Neuronal stem cell (in vitro differentiated cells): ENCODE results near the gene ERMN.

Experiments used
- DNase-seq: peaks from one replicate; pipeline ENCODE4 v3.0.0-alpha.2; 2013; ENCODE audit warnings: low spot score
- H2AFZ ChIP-seq: one replicate; pipeline ENCODE4 v1.6.1; 2013; ENCODE audit warnings: mild to moderate bottlenecking, low read length, inconsistent platforms
- H2AK5ac ChIP-seq: 2 replicates; pipeline ENCODE4 v1.6.1; 2013; ENCODE audit warnings: low read depth, mild to moderate bottlenecking, inconsistent platforms, low read length, moderate library complexity, mixed read lengths
- H2BK120ac ChIP-seq: 2 replicates; pipeline ENCODE4 v1.6.1; 2013; ENCODE audit warnings: low read depth, mild to moderate bottlenecking, inconsistent platforms, low read length, moderate library complexity, mixed read lengths
- H2BK12ac ChIP-seq: one replicate; pipeline ENCODE4 v1.6.1; 2013; ENCODE audit warnings: low read length, inconsistent platforms
- H2BK15ac ChIP-seq: 2 replicates; pipeline ENCODE4 v1.6.1; 2013; ENCODE audit warnings: mild to moderate bottlenecking, low read length, inconsistent platforms, mixed read lengths
- H2BK5ac ChIP-seq: one replicate; pipeline ENCODE4 v1.6.1; 2013; ENCODE audit warnings: inconsistent platforms, mild to moderate bottlenecking, low read length, moderate library complexity
- H3K14ac ChIP-seq: one replicate; pipeline ENCODE4 v1.6.1; 2013; ENCODE audit warnings: low read length, inconsistent platforms
- H3K18ac ChIP-seq: 2 replicates; pipeline ENCODE4 v1.6.1; 2013; ENCODE audit warnings: low read length, inconsistent platforms
- H3K23ac ChIP-seq: 2 replicates; pipeline ENCODE4 v1.6.1; 2013; ENCODE audit warnings: low read depth, mild to moderate bottlenecking, mixed read lengths, low read length, inconsistent platforms; ENCODE audit not compliant: poor library complexity
- H3K27ac ChIP-seq: replicated peaks from 3 replicates; pipeline ENCODE4 v1.5.1; 2013; ENCODE audit warnings: low read length, inconsistent platforms
- H3K27me3 ChIP-seq, 3 experiments: 2 replicates each; pipeline ENCODE4 v1.6.1; 2013; ENCODE audit warnings: low read length in 3 of 3, mild to moderate bottlenecking in 2 of 3, inconsistent platforms in 1 of 3, low read depth in 1 of 3, mixed read lengths in 1 of 3, moderate library complexity in 1 of 3; ENCODE audit not compliant: control insufficient read depth in 3 of 3, insufficient read depth in 3 of 3
- H3K36me3 ChIP-seq, 2 donors: replicated peaks in 1 of 2; 2 replicates each; pipeline ENCODE4 v1.6.1; 2013; ENCODE audit warnings: low read length in 2 of 2; ENCODE audit not compliant: control insufficient read depth in 2 of 2, insufficient read depth in 2 of 2
- H3K4ac ChIP-seq: 2 replicates; pipeline ENCODE4 v1.6.1; 2013; ENCODE audit warnings: inconsistent platforms, mild to moderate bottlenecking, low read length, moderate library complexity
- H3K4me1 ChIP-seq, 2 donors: 1 replicate in 1 of 2; 2 replicates in 1 of 2; pipeline ENCODE4 v1.6.1; 2013; ENCODE audit warnings: low read length in 2 of 2, low read depth in 1 of 2; ENCODE audit not compliant: control insufficient read depth in 2 of 2, insufficient read depth in 1 of 2
- H3K4me2 ChIP-seq: one replicate; pipeline ENCODE4 v1.6.1; 2013; ENCODE audit warnings: mild to moderate bottlenecking, low read length, inconsistent platforms; ENCODE audit not compliant: insufficient read depth, poor library complexity, severe bottlenecking
- H3K4me3 ChIP-seq, 2 donors: 2 replicates each; pipeline ENCODE4 v1.5.1; 2013; ENCODE audit warnings: low read length in 2 of 2, mild to moderate bottlenecking in 2 of 2, inconsistent platforms in 1 of 2, moderate library complexity in 1 of 2
- H3K79me1 ChIP-seq: one replicate; pipeline ENCODE4 v1.6.1; 2013; ENCODE audit warnings: low read depth, mild to moderate bottlenecking, inconsistent platforms, low read length, moderate library complexity
- H3K9ac ChIP-seq: one replicate; pipeline ENCODE4 v1.6.1; 2013; ENCODE audit warnings: mild to moderate bottlenecking, low read depth, low read length, inconsistent platforms; ENCODE audit not compliant: poor library complexity
- H3K9me3 ChIP-seq, 2 donors: replicated peaks in 1 of 2; 2 replicates each; pipeline versions ENCODE3 to v1.6.1; 2013; ENCODE audit warnings: low read length in 2 of 2, mild to moderate bottlenecking in 2 of 2, inconsistent platforms in 1 of 2, low read depth in 1 of 2, mixed read lengths in 1 of 2, moderate library complexity in 1 of 2; ENCODE audit not compliant: control insufficient read depth in 2 of 2, insufficient read depth in 1 of 2
- H4K8ac ChIP-seq: one replicate; pipeline ENCODE4 v1.6.1; 2013; ENCODE audit warnings: low read depth, mild to moderate bottlenecking, inconsistent platforms, low read length, moderate library complexity
- H4K91ac ChIP-seq: one replicate; pipeline ENCODE4 v1.6.1; 2013; ENCODE audit warnings: low read length, low read depth, mild to moderate bottlenecking, inconsistent platforms; ENCODE audit not compliant: poor library complexity
- WGBS, 2 donors: extraction: QIAGEN DNeasy Blood & Tissue Kit; methylation state at CpG; one replicate each; pipeline ENCODE4 v1.1.7; 2013; ENCODE audit warnings: missing lambda C conversion rate in 2 of 2, mixed read lengths in 1 of 2; ENCODE audit not compliant: insufficient read length in 2 of 2, insufficient replicate concordance in 1 of 2; ENCODE audit errors: extremely low coverage in 2 of 2; 5-methylcytosine and 5-hydroxymethylcytosine counted together

Gene ERMN

GRCh38 chr2:157336137-157337010, 10.8 kb upstream of the ERMN start:
- no peak overlapping the region for H3K14ac ChIP-seq
- no CpG with 5 or more reads among the region's 8 CpGs for WGBS, 2 donors
- DNase-seq: no peak
- no peaks in the 10 kb centered on the region for H3K27me3 ChIP-seq
- H3K9ac ChIP-seq: no peak overlapping the region
- no peak overlapping the region for H2AK5ac ChIP-seq
- H2AFZ ChIP-seq: no peak overlapping the region
- no peak overlapping the region for H3K23ac ChIP-seq
- H2BK15ac ChIP-seq: no peak overlapping the region
- H4K8ac ChIP-seq: no peak overlapping the region
- H2BK12ac ChIP-seq: no peak overlapping the region
- H3K79me1 ChIP-seq: no peaks in the 10 kb centered on the region
- H3K36me3 ChIP-seq: no peaks in the 10 kb centered on the region
- no peaks in the 10 kb centered on the region for H3K9me3 ChIP-seq
- no peak overlapping the region for H3K18ac ChIP-seq
- no peak overlapping the region for H2BK5ac ChIP-seq
- no peak overlapping the region for H3K4me2 ChIP-seq
- no peak overlapping the region for H3K4me3 ChIP-seq
- no peaks in the 10 kb centered on the region for H3K4me1 ChIP-seq
- no peak overlapping the region for H3K4ac ChIP-seq
- no peak overlapping the region for H4K91ac ChIP-seq
- H3K27ac ChIP-seq: no peak overlapping the region
- H2BK120ac ChIP-seq: no peak overlapping the region

GRCh38 chr2:157334797-157335196, 9.2 kb upstream of the ERMN start:
- no peak overlapping the region for H2BK120ac ChIP-seq
- H2BK12ac ChIP-seq: no peak overlapping the region
- no peak overlapping the region for H3K27ac ChIP-seq
- H3K4me2 ChIP-seq: no peak overlapping the region
- no peaks in the 10 kb centered on the region for H3K36me3 ChIP-seq
- H4K91ac ChIP-seq: no peak overlapping the region
- H2BK15ac ChIP-seq: no peak overlapping the region
- no peak overlapping the region for H3K4ac ChIP-seq
- H3K9me3 ChIP-seq: no peaks in the 10 kb centered on the region
- no peak overlapping the region for H3K4me3 ChIP-seq
- H3K79me1 ChIP-seq: no peaks in the 10 kb centered on the region
- no peak overlapping the region for H4K8ac ChIP-seq
- no peaks in the 10 kb centered on the region for H3K27me3 ChIP-seq
- H3K9ac ChIP-seq: no peak overlapping the region
- no peak overlapping the region for H2AFZ ChIP-seq
- DNase-seq: no peak
- H2BK5ac ChIP-seq: no peak overlapping the region
- no CpG with 5 or more reads among the region's 3 CpGs for WGBS, 2 donors
- no peaks in the 10 kb centered on the region for H3K4me1 ChIP-seq
- no peak overlapping the region for H3K23ac ChIP-seq
- H2AK5ac ChIP-seq: no peak overlapping the region
- H3K14ac ChIP-seq: no peak overlapping the region
- no peak overlapping the region for H3K18ac ChIP-seq

GRCh38 chr2:157334335-157334734, 8.7 kb upstream of the ERMN start:
- H3K9me3 ChIP-seq: no peaks in the 10 kb centered on the region
- H3K23ac ChIP-seq: no peak overlapping the region
- H2AFZ ChIP-seq: no peak overlapping the region
- no peak overlapping the region for H4K8ac ChIP-seq
- H4K91ac ChIP-seq: no peak overlapping the region
- H3K4me1 ChIP-seq: no peaks in the 10 kb centered on the region
- H3K4ac ChIP-seq: no peak overlapping the region
- H3K4me3 ChIP-seq: no peak overlapping the region
- H3K27ac ChIP-seq: no peak overlapping the region
- no CpG with 5 or more reads among the region's 4 CpGs for WGBS, 2 donors
- H2BK120ac ChIP-seq: no peak overlapping the region
- no peak overlapping the region for H2BK5ac ChIP-seq
- H3K4me2 ChIP-seq: no peak overlapping the region
- no peak overlapping the region for H2BK15ac ChIP-seq
- no peak overlapping the region for H3K18ac ChIP-seq
- no peaks in the 10 kb centered on the region for H3K27me3 ChIP-seq
- H3K36me3 ChIP-seq: no peaks in the 10 kb centered on the region
- no peak for DNase-seq
- no peak overlapping the region for H2AK5ac ChIP-seq
- H3K14ac ChIP-seq: no peak overlapping the region
- H3K79me1 ChIP-seq: no peaks in the 10 kb centered on the region
- H2BK12ac ChIP-seq: no peak overlapping the region
- no peak overlapping the region for H3K9ac ChIP-seq

GRCh38 chr2:157333304-157334047, 7.9 kb upstream of the ERMN start:
- H3K9me3 ChIP-seq: no peaks in the 10 kb centered on the region
- H3K4me2 ChIP-seq: no peak overlapping the region
- H3K9ac ChIP-seq: no peak overlapping the region
- H4K8ac ChIP-seq: no peak overlapping the region
- H3K14ac ChIP-seq: no peak overlapping the region
- no peak overlapping the region for H2BK5ac ChIP-seq
- H3K23ac ChIP-seq: no peak overlapping the region
- H3K4ac ChIP-seq: no peak overlapping the region
- no peak for DNase-seq
- no peak overlapping the region for H2BK12ac ChIP-seq
- H3K4me3 ChIP-seq: no peak overlapping the region
- H3K27me3 ChIP-seq: no peaks in the 10 kb centered on the region
- H2AFZ ChIP-seq: no peak overlapping the region
- no peak overlapping the region for H3K27ac ChIP-seq
- no peak overlapping the region for H2BK120ac ChIP-seq
- WGBS, 2 donors: no CpG with 5 or more reads among the region's 2 CpGs
- no peak overlapping the region for H2BK15ac ChIP-seq
- no peak overlapping the region for H2AK5ac ChIP-seq
- no peaks in the 10 kb centered on the region for H3K4me1 ChIP-seq
- no peak overlapping the region for H3K18ac ChIP-seq
- no peak overlapping the region for H4K91ac ChIP-seq
- no peaks in the 10 kb centered on the region for H3K36me3 ChIP-seq
- no peaks in the 10 kb centered on the region for H3K79me1 ChIP-seq
